Thyroid gland (tissue), 4 donors: ENCODE data around the gene RALY. TPM values are rescaled to one million over a fixed set of nuclear protein-coding genes. Genes with fewer than 3 reads are reported as not detected.

Experiments
- DNase-seq, 2 donors: peaks; one replicate each; pipeline ENCODE4 v3.0.0-alpha.2; 2019
- H3K27ac ChIP-seq, 3 donors: fragments of 200-600 bp; sonication (generic); 1 replicate in 2 of 3; 2 replicates in 1 of 3; pipeline ENCODE4 v1.5.1; 2016 to 2019; ENCODE audit warnings: mild to moderate bottlenecking in 1 of 3, moderate library complexity in 1 of 3
- H3K27me3 ChIP-seq: fragments of 200-600 bp; sonication (generic); one replicate; pipeline ENCODE4 v1.5.1; 2019
- H3K36me3 ChIP-seq, 2 donors: fragments of 200-600 bp; sonication (generic); one replicate each; pipeline ENCODE4 v1.5.1; 2016 to 2019
- H3K4me1 ChIP-seq, 2 donors: fragments of 200-600 bp; sonication (generic); one replicate each; pipeline ENCODE4 v1.5.1; 2017 to 2019
- H3K4me3 ChIP-seq, 3 donors: fragments of 200-600 bp; sonication (generic); replicated peaks in 1 of 3; 1 replicate in 2 of 3; 2 replicates in 1 of 3; pipeline ENCODE4 v1.5.1; 2016; ENCODE audit warnings: mild to moderate bottlenecking in 1 of 3
- H3K9me3 ChIP-seq: fragments of 200-600 bp; sonication (generic); one replicate; pipeline ENCODE4 v1.5.1; 2017
- CTCF ChIP-seq, 6 experiments: fragments of 200-600 bp in 3 of 6; fragments of 450-650 bp in 3 of 6; sonication (generic) in 3 of 6; IDR thresholded peaks; one replicate each; pipeline ENCODE4 v1.5.1; 2016 to 2019; ENCODE audit warnings: antibody characterized with exemption in 6 of 6, mild to moderate bottlenecking in 2 of 6, inconsistent platforms in 1 of 6, moderate library complexity in 1 of 6
- POLR2A ChIP-seq, 2 donors: fragments of 450-650 bp; IDR thresholded peaks; one replicate each; pipeline ENCODE4 v1.6.1; 2017; ENCODE audit warnings: antibody characterized with exemption in 2 of 2, mild to moderate bottlenecking in 2 of 2, moderate library complexity in 1 of 2
- WGBS, 2 donors: methylation state at CpG; one replicate each; pipeline ENCODE4 v1.1.5; 2017; 5-methylcytosine and 5-hydroxymethylcytosine counted together
- intact Hi-C: fragments of 100-400 bp; cut with DNase I; formaldehyde crosslinking; loops from one replicate; pipeline ENCODE4 v1.15.1; 2023
- total RNA-seq, 4 donors: library from RNA; depleted of rRNA; stranded (reverse); fragments of >200 nt; gene quantifications; one replicate each; pipeline ENCODE4 v1.2.3, GENCODE V29; 2016

The RALY gene
- total RNA-seq, 4 donors from 2014 or later = 124 to 208 (median 151) TPM

- DNase-seq = no peak
- no peaks in the 10 kb centered on the region for H3K36me3 ChIP-seq
- 91 to 94% methylated on average over 11 of the region's 11 CpGs for WGBS, 2 donors
- TF ChIP-seq CTCF (IDR thresholded peaks at IDR 0.05) = no peak
- no peak for TF ChIP-seq POLR2A (IDR thresholded peaks at IDR 0.05)
- peaks cover 35 to 42% of the 10 kb centered on the region in 2 donors for H3K4me1 ChIP-seq
- no peaks in the 10 kb centered on the region for H3K27me3 ChIP-seq
- no peaks in the 10 kb centered on the region for H3K9me3 ChIP-seq
- H3K4me3 ChIP-seq = no peak overlapping the region
- no peak overlapping the region for H3K27ac ChIP-seq
- intact Hi-C loops = no loop called here
Observed at GRCh38 chr20:34004790-34005457, 11.2 kb downstream of the RALY start.

- 87 to 98% methylated on average over 2 of the region's 2 CpGs for WGBS, 2 donors
- Histone ChIP-seq H3K27me3 (no peaks in the 10 kb centered on the region), H3K9me3 (no peaks in the 10 kb centered on the region), H3K27ac (no peak overlapping the region), H3K36me3 (no peaks in the 10 kb centered on the region), H3K4me1 (peaks cover 33 to 40% of the 10 kb centered on the region in 2 donors), H3K4me3 (no peak overlapping the region)
- DNase-seq = no peak
- TF ChIP-seq CTCF (IDR thresholded peaks at IDR 0.05) = no peak
- no peak for TF ChIP-seq POLR2A (IDR thresholded peaks at IDR 0.05)
- intact Hi-C loops = no loop called here
Observed at GRCh38 chr20:34006619-34007018, 12.9 kb downstream of the RALY start.

GRCh38 chr20:34008477-34008876 is 14.8 kb downstream of the RALY start:
- Histone ChIP-seq H3K36me3 (no peaks in the 10 kb centered on the region), H3K9me3 (no peaks in the 10 kb centered on the region), H3K27ac (no peak overlapping the region), H3K4me1 (peaks cover 30 to 35% of the 10 kb centered on the region in 2 donors), H3K27me3 (no peaks in the 10 kb centered on the region), H3K4me3 (no peak overlapping the region)
- WGBS, 2 donors = 84 to 100% methylated on average over 1 of the region's 1 CpG
- TF ChIP-seq POLR2A (IDR thresholded peaks at IDR 0.05) (no peak), CTCF (IDR thresholded peaks at IDR 0.05) (no peak)
- no peak for DNase-seq
- intact Hi-C loops = no loop called here

- H3K27ac ChIP-seq = peak overlapping the region in 1 of 3 donors; percentile 51
- 74% methylated on average over 3 of the region's 3 CpGs for whole genome bisulfite sequencing, 2 donors
- TF ChIP-seq CTCF (IDR thresholded peaks at IDR 0.05) = no peak
- no peak for TF ChIP-seq POLR2A (IDR thresholded peaks at IDR 0.05)
- DNase-seq = no peak
- H3K27me3 ChIP-seq = no peaks in the 10 kb centered on the region
- H3K36me3 ChIP-seq = no peaks in the 10 kb centered on the region
- no peaks in the 10 kb centered on the region for H3K9me3 ChIP-seq
- intact Hi-C loops = no loop called here
- H3K4me1 ChIP-seq = peaks cover 35 to 49% of the 10 kb centered on the region in 2 donors
- no peak overlapping the region for H3K4me3 ChIP-seq
Observed at GRCh38 chr20:34010405-34010931, 16.8 kb downstream of the RALY start.

DNA sequence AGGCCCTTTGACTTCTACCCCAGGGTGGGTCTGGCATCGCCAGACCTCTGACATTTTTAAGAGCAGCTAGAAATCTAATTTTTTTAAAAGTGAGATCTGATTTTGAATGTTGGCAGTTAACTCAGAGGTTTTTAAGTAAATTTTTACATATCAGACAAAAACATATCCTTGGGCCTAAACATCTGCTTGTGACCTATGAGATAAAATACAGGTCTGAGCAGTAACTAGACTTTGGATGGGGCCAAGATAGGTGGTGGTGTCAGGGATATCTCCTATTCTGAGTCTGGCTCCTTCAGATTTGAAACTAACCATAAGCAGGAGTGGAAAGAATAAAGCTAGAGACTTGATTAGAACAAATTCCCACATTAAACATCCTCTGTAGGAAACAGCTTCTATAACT is 17.6 kb downstream of the RALY start:
- Histone ChIP-seq H3K27ac (no peak overlapping the region), H3K36me3 (no peaks in the 10 kb centered on the region), H3K4me3 (no peak overlapping the region), H3K27me3 (no peaks in the 10 kb centered on the region), H3K9me3 (no peaks in the 10 kb centered on the region), H3K4me1 (peaks cover 44 to 57% of the 10 kb centered on the region in 2 donors)
- TF ChIP-seq POLR2A (IDR thresholded peaks at IDR 0.05) = no peak
- no peak for DNase-seq
- intact Hi-C loops = no loop called here
- 95 to 100% methylated on average over 1 of the region's 1 CpG for WGBS, 2 donors
